Inflammatory macrophage (primary cell): Measurements from ENCODE around the gene AEN.

Source experiments
- DNase-seq, 2 donors: peaks; one replicate each; pipeline ENCODE4 v3.0.0-alpha.2; 2020 to 2022

Gene AEN

GRCh38 chr15:88651136-88651732, 30.1 kb downstream of the AEN start:
- DNase-seq: no peak

GRCh38 chr15:88651971-88652370, 30.8 kb downstream of the AEN start:
- DNase-seq: no peak

DNA sequence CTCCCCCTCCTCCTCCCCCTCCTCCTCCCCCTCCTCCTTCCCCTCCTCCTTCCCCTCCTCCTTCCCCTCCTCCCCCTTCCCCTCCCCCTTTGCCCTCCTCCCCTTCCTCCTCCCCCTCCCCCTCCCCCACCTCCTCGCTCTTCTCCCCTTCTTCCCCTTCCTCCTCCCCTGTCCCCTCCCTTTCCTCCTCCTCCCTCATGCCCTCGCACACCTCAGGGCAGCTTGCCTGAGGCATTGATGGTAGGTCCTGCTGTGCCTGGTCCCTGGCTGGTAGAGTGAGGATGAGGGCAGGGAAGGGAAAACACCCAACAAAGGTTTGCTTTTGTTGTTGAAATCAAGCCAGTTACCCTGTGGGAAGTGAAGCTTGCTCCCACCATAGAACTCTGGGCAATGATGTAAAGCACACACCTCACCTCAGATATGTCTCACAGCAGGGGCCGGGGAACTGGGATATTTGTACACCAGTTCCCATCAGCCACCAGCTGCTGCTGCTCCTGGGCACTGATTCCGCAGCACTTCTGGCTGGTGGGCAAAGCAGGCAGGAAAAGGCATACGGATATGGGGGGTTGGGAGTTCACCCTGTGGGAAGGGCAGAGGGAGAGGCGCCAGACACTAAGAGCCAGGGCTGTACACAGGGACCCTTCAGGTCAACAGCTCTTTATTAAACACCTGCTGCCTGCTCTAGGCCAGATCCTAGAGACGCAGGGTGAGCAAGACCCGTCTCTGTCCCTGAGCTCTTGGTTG, 31.5 kb downstream of the AEN start:
- DNase-seq: no peak

DNA sequence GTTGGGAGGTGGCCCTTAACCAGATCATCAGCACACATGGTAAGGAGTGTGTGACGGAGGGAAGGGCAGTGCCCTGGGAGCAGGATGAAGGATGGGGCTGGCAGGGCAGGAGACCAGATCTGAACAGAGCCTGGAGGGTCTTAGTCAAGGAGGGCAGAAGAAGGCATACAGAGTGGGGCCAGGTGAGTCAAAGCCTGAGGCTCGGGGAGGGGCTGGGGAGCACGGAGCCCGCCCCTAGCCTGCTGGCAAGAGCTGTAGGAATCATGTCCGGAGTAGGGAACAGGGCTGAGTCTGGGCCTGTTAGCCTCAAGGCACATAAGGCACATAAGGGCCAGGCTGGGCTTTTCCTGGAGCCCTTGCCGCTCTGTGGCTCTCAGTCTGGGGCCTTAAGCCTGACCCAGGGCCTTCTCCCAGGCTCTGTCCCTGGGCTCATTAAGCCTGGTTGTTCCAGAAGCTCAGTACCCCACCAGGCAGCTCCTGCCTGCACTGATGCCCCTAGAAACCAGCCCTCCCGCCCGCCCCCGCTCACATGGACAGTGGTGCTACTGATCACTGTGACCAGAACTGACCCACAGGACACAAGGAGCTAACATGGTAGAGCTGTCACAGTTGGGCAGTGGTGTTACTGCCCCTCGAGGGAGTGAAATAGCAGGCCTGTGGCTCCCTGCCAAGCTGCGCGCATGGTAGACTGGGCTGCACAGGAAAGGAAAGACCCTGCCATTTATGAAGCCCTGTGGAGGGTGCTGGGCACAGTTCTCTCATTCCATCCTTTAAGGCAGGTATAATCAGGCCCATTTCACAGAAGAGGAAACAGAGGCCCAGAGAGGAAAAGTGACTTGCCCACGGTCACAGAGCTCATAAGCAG, 32.3 kb downstream of the AEN start:
- no peak for DNase-seq

GRCh38 chr15:88654430-88655102, 33.4 kb downstream of the AEN start:
- no peak for DNase-seq

DNA sequence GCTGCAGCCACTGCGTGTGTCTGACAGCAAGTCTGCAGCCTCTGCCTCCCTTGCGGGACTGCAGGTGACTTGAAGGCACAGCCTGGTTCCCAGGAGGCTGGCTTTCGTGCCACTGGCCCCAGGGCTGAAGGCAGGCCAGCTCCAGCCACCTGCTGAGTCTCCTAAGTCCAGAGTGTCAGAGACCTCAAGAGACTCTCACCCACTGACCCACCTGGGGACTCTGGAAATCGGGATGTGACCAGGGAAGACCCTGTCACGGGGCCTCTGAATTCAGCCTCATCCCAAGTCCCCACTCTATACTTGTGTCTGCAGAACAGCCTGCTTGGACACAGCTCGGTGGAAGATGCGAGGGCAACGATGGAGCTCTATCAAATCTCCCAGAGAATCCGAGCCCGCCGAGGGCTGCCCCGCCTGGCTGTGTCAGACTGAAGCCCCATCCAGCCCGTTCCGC, 34.0 kb downstream of the AEN start:
- no peak for DNase-seq

DNA sequence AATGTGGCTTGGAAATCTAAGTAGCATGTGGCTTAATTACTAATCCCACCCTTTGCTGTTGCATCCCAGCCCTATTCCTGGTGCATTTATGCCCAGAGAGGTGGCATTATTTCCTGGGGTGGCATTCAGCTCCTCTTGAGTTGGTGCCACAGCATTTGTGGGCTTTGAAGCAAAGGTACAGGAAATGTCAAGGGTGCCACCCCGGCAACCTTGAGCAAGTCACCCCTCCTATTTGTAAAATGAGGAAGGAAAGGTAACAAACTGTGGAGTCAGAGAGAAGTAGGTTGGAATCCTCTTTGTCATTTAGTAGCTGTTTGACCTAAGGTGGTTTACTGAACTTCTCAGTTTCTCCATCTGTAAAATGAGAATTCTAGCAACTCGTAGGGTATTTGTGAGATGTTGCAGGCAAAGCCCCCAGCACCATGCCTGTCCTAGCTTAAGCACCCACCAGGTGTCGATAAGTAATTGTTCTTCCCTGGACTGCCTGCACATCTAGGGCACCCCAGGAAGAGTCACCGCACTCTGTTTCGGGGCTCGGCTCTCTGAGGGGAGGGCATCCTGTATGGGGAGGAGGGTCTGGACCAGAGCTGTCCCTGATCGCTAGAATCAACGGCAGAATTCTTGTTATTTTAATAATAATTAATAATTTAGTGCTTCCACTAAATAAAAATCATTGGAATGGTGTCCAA, 34.8 kb downstream of the AEN start:
- DNase-seq: no peak

DNA sequence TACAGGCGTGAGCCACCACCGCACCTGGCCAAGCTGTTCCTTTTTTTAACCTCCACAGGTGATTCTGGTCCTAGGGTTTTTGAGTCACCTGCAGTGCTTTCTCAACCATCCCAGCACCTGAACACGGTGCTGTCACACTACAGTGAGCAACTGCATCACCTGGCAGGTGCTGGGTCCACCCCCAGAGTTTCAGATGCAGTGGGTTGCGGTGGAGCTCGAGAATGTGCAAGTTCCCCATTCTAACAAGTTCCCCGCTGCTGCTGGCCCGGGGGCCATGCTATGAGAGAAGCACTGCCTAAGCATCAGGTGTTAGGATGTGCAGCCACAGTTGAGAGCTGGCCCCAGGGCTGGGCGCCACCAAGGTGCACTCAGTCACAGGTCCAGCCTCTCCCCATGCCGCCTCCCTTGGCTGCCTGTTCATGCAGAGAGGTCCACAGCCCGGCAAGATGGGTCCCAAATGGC, 35.7 kb downstream of the AEN start:
- no peak for DNase-seq

GRCh38 chr15:88657326-88658069, 36.4 kb downstream of the AEN start:
- DNase-seq: peak in 1 of 2 donors; percentile 27

DNA sequence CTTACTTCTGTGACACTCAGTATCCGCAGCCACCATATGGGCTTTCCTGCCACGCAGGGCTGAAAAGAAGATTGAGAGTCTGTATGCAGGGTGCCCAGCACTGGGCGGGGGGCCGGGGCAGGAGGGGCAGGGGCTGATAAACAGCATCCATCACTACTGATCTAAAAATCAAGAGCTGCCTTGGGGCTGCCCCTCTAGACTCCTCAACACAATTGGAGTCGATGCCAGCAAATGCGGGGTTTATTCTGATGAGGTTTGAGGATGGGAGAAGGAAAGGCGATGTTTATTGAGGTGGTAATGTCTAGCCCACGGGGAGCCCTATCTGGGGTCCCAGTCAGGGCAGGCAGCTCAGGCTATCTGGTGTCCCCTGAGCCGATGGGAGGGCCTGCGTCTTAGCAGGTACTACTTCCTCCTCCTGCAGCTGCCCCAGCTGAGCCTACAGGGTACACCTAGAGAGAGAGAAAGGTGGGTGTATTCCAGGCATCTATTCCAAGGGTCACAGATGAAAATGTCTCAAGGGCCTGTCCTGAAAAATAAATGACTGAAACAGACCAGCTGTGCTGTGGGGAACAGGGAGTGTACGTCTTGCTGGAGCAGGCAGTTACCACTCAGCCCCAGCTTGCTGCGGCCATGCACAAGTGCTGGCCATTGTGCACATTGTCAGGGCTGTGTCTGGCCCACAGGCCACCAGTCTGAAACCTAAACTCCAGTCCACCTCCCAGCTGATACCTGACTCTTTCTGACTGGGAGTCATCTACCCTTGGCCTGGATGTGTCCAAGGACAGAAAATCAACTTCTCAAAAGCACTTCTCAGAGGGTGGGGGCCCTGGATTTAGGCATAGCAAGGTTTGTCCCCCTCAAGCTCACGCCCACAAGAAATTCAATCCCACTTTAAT, 37.2 kb downstream of the AEN start:
- DNase-seq: no peak

DNA sequence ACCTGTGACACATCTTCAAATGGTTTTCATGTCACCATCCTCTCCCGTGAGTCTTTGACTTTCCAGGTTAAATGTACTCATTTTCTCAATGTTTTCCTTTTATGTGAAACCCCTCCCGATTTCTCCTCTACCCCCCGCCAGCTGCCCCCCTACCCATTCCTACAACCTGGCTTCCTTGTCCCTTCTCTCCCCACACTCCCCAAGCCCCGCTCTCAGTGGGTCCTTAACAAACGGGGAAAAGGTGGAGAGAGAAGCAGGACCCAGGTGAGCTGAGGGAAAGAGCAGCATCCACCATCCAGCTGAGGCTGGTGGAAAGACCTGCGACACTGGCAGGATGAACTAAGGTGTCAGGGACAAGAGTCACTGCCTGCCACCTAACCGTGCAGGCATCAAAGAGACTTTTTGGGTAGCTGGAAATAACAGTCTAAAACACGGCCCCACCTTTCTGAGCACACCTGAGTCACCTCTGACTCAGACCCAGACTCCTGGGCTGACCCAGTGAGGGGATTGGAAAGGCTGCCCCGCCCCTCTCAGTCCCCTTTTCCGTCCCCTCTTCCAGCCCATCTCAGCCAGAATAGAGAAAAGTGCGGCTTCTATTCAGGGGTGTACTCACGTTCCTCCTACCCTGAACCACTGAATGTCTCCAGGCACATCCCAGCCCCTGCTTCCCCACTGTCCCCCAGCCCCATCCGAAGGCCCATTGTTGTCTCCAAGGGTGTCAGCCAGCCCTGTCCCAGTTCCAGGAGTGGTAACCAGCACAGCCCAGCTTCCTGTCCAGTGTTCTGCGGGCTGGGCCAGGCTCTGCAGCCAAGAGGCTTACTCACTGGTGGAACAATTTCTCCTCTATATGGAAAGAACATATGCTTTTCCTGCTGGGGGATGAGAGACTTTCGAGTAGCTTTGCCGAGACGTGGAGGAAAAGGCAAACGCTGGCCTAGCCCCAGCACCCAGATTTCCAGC, 38.1 kb downstream of the AEN start:
- no peak for DNase-seq

DNA sequence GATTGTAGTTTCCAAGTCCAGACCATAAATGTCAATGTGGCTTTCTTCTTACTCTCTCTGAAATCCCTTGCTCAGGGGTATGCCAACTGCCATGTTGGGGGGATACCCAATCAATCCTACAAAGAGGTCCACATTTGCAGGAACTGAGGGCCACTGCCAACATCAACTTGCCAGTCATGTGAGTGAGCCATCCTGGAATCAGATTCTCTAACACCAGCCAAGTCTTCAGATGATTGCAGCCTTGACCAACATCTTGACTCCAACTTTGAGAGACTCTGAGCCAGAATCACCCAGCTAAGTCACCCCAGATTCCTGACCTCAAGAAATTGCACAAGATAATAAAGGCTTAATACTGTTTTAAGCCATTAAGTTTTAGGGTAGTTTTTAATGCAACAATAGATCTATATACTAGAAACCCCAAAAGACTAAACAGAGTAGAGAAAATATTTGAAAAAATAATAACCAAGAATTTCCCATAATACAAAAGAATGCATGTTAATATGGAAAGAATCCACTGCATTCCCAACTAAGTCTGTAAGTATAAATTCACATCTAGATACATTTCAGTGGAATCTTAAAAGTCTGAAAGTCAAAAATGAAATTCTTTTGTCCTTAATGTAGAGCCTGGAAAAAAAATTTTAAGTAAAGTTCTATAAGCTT, 40.0 kb downstream of the AEN start:
- DNase-seq: no peak

DNA sequence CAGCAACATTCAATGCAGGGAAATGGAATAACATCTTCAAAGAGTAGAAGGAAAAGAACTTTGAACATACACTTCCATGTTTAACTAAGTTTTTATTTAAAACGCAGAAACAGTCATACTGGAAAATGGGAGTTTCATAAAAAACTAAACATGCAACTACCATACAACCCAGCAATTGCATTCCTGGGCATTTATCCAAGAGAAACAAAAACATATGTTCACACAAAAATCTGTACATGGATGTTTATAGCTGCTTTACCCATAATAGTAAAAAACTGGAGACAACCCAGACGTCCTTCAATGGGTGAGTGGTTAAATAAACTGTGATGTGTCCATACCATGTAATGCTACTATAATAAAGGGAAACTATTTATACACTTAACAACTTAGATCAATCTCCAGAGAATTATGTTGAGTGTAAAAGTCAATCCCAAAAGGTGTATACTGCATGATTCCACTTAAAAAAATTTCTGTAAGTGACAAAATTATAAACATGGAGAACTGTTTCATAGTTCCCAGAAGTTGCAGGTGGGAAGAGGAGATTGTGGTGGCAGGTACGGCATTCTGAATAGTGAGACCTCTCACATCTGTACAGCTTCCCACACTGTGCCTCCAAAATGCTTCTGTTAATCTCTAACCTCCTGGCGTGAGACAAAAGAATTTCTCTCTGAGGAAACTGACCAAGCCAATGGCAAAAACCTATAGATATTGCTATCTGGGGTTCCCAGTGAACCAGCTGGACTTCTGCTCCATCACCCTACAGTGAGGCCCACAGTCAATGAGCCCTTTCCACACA, 40.8 kb downstream of the AEN start:
- no peak for DNase-seq

GRCh38 chr15:88663141-88663621, 42.0 kb downstream of the AEN start:
- DNase-seq: no peak

- peak in 1 of 2 donors; percentile 10 for DNase-seq
Measured at GRCh38 chr15:88664151-88664778, 43.1 kb downstream of the AEN start.

GRCh38 chr15:88674661-88675060, 53.5 kb downstream of the AEN start:
- DNase-seq: no peak

DNA sequence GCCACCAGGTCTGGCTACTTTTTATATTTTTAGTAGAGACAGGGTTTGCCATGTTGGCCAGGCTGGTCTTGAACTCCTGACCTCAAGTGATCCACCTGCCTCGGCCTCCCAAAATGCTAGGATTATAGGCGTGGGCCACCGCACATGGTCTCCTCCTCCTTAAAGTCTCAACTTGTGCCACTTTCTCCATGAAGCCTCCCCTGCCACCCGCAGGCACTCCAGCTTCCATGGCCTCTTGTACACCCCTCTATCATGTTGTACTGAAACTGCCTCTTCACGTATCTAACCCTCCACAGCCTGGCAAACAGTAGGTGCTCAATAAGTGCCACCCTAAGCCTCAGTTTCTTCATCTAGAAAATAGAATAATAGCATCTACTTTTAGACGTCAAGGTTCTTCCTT, 57.6 kb downstream of the AEN start:
- no peak for DNase-seq
